AG09309 (cell line): ENCODE results near the gene PITHD1.

Source experiments
- DNase-seq: peaks from one replicate; pipeline ENCODE4 v3.0.0-alpha.2; 2010; ENCODE audit warnings: low read depth
- H3K4me3 ChIP-seq: 2 replicates; pipeline ENCODE4 v1.5.1; 2011; ENCODE audit warnings: mild to moderate bottlenecking, low read depth, low read length, moderate library complexity; ENCODE audit not compliant: control insufficient read depth
- CTCF ChIP-seq: IDR thresholded peaks from 2 replicates; pipeline ENCODE4 v1.5.1; 2011; ENCODE audit warnings: mild to moderate bottlenecking, low read depth, low read length, inconsistent platforms; ENCODE audit not compliant: insufficient read depth, control insufficient read depth; ENCODE audit errors: missing control alignments

PITHD1 gene

DNA sequence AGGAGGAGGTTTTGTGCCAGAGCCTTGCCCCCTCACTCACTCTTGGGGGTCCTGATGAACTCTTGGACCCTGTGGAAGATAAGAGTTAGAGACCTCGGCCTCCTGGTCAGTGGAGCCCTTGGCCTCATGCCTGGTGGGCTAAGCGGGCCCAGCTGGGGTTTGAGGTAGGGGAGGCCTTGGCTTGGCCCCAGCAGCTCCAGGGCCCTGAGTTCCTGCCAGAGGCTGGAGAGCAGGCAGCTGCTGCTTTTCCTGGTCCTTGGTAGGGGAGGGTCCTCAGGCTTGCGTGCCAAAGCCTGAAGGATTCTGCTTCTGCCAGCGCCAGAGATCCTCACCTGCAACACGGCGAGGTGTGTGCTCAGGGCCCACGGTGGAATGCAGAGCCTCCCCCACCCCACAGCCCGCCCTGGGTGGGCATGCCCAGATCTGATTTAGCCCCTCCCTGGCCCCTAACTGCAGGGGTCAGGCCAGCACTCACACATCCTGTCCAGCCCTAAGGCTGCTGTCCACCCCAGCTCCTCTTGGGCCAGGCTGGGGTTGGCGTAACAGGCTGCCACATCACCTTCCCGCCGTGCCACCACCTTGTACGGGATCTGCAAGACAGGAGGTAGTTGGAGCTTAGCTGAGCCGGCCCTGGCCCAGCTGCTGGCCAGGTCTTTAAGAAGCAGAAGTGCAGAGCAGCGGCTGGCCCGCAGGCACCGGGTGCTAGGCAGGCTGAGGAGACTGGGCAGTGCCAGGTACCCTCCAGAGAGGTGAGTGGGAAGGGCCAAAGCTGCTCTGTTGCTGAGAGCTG is 17.7 kb downstream of the PITHD1 start:
- no peak for DNase-seq
- H3K4me3 ChIP-seq: no peak overlapping the region
- no peak for TF ChIP-seq CTCF

GRCh38 chr1:23796466-23797271 is 18.5 kb downstream of the PITHD1 start:
- no peak for DNase-seq
- no peak overlapping the region for H3K4me3 ChIP-seq
- TF ChIP-seq CTCF: no peak

- TF ChIP-seq CTCF: no peak
These were observed 19.5 kb downstream of the PITHD1 start for GRCh38 chr1:23797478-23798448.

DNA sequence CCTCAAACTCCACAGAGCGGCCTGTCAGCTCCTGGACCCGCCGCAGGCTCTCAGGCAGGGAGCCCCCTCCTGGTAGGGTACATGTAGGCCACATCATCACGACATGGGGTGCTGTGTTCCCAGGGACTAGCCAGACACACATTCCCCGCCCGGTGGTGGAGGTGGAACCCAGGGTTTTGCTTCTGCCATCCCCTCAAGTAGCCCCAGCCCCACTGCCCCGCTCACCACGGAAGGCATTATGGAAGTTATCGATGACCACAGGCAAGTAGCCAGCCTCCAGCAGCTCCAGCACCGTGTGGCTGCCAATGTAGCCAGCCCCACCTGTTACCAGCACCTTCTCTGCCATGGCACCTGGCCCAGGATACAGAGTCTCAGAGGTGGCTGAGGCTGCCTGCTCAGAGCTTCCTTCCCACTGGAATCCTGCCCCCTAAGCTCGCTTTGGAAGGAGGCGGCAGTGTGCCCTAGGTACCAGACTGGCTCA is 20.5 kb downstream of the PITHD1 start:
- no peak for DNase-seq
- no peak overlapping the region for H3K4me3 ChIP-seq
- no peak for TF ChIP-seq CTCF

More at GRCh38 chr1:23797478-23798448, 19.5 kb downstream of the PITHD1 start:
- DNase-seq: no peak
- H3K4me3 ChIP-seq: no peak overlapping the region

- TF ChIP-seq CTCF: no peak
- peak overlapping the region; percentile 82 for H3K4me3 ChIP-seq
- no peak for DNase-seq
These were observed 21.0 kb downstream of the PITHD1 start for GRCh38 chr1:23799255-23799569.
